C4-2B (cell line): ENCODE measurements around the gene RAB11FIP5.
"Not testable (repeated sequence)": the region's sequence is repeated elsewhere in the genome, so short reads cannot be mapped to it uniquely, and the experiment has no call there.

ENCODE experiments used
- H3K27ac ChIP-seq: fragments of 450-650 bp; 2 replicates; pipeline ENCODE4 v1.5.1; 2017
- ZFX ChIP-seq: fragments of 450-650 bp; IDR thresholded peaks from 2 replicates; pipeline ENCODE4 v1.6.1; 2017
- TF ChIP-seq, protein P1 (sequence below): fragments of 450-650 bp; conservative IDR thresholded peaks from 2 replicates; pipeline ENCODE4 v1.5.1; 2017; ENCODE audit warnings: mild to moderate bottlenecking

The RAB11FIP5 gene

DNA sequence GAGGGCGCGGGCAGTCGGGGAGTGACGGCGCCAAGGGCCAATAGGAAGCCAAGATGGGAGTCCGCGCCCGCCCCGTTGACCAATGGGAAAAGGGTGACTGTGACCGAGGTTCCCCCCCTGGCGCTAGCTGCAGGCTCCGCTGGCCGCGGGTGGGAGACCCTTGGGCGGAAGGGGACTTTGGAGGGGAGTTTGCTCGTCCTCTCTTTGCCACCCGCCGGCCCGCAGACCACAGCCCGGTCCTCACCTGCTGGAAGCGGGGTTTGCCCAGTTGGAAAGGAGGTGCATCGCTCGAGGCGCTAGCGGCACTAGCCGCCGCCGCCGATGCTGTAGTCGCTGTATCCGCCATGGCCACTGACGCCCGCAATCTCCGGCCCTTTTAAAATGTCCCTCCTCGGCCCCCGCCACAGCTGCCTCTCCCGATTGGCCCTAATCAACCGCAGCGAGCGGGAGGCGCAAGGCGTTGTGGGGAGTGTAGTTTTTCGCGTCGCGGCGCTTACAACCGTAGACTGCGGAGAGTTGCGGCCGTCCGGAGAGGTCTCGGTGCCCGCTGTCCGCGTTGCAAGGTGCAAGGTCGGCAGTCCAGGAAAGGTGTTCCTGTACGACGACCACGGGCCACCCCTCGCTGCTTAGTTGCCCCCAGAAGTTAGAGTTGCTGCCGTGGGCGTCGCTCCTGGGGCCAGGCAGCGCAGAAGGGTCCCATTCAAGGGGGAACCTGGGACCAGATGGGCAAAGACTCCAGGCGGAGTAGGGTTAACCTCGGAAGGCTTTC, 41.2 kb downstream of the RAB11FIP5 start, which contains the start of gene SFXN5:
SFXN5 (minus strand) TSS at position 353 of the 769 bp plus-strand sequence; CDS start at position 346, 7 bp downstream.
- peak within 1 kb of the TSS; percentile 98 for H3K27ac ChIP-seq
- TF ChIP-seq, protein P1, sequence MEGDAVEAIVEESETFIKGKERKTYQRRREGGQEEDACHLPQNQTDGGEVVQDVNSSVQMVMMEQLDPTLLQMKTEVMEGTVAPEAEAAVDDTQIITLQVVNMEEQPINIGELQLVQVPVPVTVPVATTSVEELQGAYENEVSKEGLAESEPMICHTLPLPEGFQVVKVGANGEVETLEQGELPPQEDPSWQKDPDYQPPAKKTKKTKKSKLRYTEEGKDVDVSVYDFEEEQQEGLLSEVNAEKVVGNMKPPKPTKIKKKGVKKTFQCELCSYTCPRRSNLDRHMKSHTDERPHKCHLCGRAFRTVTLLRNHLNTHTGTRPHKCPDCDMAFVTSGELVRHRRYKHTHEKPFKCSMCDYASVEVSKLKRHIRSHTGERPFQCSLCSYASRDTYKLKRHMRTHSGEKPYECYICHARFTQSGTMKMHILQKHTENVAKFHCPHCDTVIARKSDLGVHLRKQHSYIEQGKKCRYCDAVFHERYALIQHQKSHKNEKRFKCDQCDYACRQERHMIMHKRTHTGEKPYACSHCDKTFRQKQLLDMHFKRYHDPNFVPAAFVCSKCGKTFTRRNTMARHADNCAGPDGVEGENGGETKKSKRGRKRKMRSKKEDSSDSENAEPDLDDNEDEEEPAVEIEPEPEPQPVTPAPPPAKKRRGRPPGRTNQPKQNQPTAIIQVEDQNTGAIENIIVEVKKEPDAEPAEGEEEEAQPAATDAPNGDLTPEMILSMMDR, result no peak; the same call in 1 of the 2 replicates
- no peak for TF ChIP-seq ZFX

DNA sequence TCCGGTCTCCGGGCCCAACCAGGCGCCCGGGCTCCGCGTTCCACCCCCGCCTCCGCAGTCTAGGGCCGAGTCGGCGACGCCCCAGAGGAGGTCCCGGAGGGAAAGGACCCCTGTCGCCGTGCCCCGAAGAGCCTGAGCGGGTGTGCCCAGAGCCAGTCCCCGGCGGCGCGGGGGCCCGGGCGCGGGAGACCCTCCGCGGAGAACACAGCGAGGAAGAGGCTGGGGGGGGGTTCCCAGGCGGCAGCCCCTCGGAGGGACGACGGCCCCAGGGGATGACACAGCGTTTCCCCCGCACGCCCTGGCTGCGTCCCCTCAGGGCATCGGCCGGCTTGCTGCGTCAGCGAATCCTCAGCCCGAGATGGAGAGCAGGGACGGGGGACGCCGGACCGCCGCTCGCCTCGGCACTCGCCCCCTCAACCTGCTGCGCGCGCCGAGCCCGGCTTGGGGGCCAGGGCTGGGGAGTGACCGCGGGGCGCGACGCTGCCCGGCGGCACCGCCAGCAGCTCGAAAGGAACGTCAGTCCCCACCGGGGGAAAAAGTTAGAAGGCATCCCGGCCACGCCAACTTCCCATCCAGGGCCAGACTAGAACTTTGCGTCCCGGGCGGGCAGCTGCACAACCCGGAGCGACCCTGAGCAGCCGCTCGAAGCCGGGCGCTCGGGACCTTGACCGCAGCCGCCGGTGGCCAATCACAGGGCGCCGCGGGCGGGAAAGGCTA, 41.9 kb downstream of the RAB11FIP5 start:
- TF ChIP-seq ZFX, result no peak
- TF ChIP-seq, protein P1, result no peak
- peak overlapping the region; percentile 98 for H3K27ac ChIP-seq

DNA sequence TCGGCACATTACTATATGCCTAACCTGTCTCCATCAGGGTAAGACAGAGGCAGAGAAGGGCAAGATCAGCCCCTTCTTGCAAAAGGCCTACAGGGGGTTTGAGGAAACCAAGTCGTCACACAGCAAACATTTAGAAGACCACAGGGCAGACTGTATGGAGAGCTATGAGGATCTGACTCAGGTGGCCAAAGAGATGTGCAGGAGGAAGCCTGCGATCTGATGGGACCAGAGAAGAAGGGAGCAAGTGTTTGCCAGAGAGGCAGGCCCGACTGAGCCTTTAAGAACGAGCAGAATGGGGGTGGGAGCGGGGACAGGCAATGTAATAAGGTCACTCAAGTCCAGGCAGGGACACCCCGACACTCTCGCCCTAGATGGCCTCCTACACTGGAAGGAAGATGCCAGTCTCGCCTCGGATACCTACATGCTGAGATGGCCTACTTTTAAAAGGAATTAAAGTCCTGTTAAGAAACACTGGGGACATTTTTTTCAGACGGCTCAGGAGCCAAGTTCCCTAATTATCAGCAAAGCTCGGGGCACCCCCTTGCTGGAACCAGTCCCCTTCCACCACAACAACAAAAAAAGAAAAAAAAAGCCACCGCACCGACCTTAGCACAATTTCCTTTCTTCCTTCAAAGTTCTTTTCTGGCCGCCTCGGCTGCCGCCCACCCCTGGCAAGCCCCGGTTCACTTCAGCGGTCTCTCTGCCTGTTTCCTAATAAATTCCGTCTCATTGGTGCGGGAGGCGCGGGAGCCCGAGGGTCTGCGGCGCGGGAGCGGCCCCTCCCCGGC, 42.7 kb downstream of the RAB11FIP5 start:
- peak overlapping the region; percentile 98 for H3K27ac ChIP-seq
- TF ChIP-seq, protein P1, result no peak
- TF ChIP-seq ZFX, result no peak

DNA sequence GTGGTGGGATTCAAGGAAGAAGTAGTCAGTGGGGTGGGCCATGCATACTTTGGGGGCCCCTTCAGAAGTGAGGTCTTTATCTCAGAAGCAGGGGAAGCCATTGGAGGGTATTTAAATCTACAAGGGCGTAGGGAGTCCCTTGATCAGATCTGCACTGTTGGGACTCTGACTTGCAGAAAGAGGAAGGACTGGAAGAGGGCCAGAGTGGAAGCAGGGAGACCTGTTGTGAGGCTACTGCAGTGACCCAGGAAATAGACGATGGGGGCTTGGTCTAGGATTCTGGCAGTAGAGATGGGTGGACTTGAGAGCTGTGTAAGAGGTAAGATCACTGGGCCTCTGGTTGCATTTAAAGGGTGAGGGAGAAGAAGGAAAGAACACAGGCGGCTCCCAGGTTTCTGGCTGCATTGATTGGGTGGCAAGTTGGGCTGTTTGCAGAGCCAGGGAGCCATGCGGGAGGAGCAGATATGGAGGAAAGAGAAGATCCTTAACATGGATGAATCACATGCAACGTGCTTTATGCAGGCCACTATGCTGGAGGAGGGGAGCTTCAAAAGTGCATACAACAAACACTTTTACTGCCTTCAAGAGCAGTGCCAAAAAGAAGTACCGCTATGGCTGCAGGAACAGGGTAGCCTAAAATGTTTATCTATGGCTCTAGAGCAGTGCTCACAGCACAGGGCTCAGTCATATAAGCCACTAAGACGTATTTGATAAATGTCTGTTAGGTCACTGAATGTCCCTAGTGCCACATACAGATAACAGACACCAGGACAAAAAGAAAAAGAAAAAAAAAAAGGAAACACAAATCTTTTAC, 43.5 kb downstream of the RAB11FIP5 start:
- TF ChIP-seq, protein P1, result no peak
- no peak for TF ChIP-seq ZFX
- H3K27ac ChIP-seq, result peak overlapping the region; percentile 98

DNA sequence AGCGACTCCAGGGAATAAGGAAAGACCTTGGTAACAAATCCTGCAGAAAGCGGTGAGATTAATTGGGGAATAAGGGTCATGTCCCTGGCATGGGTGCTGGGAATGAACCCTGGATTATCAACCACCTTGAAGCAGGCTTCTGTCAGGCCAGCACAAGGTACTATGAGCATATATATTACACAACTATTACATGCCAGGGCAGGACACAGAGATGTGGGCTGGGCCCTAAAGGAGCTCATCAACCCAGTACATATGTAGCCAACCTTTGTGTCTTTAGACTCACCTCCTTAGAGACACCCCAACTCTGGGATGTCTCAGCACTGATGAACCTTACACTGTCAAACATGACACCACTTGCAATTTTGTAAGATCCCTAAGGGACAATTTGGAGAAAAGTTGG, 44.6 kb downstream of the RAB11FIP5 start:
- TF ChIP-seq, protein P1, result no peak
- no peak for TF ChIP-seq ZFX
- no peak overlapping the region for H3K27ac ChIP-seq

DNA sequence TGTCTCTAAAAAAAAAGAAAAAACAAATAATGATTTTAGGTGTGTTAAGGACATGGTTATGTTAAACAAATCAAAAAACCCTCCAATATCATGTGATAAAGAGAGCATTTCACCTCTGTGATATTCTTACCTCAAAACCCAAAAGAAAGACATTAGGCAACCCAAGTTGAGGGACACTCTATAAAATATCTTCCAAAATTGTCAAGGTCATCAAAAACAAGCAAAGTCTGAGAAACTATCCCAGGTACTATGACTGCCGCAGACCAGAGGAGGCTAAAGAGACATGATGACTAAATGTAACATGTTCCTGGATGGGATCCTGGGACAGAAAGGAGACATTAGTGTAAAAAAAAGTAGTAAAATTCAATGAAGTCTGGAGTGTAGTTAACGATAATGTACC, 45.7 kb downstream of the RAB11FIP5 start:
- no peak for TF ChIP-seq ZFX
- TF ChIP-seq, protein P1, result no peak
- H3K27ac ChIP-seq, result no peak overlapping the region

DNA sequence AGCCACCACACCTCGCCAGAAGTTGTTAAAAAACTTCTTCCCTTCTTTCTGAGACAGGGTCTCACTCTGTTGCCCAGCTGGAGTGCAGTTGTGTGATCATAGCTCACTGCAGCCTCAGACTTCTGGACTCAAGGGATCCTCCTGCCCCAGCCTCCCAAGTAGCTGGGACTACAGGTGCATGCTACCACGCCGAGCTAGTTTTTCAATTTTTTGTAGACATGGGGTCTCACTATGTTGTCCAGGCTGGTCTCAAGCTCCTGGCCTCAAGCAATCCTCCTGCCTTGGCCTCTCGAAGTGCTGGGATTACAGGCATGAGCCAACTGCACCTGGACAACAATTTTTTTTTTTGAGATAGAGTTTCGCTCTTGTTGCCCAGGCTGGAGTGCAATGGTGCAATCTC, 47.7 kb downstream of the RAB11FIP5 start:
- not testable (repeated sequence) for H3K27ac ChIP-seq
